CD14-positive monocyte (primary cell): ENCODE results near the gene TLR10. TPM values are rescaled to one million over a fixed set of nuclear protein-coding genes. Genes with fewer than 3 reads are reported as not detected.

Source experiments
- DNase-seq, 3 donors: peaks; one replicate each; pipeline ENCODE4 v3.0.0-alpha.2; 2011 to 2022
- H2AFZ ChIP-seq: 2 replicates; pipeline ENCODE4 v1.6.0; 2012; ENCODE audit warnings: mild to moderate bottlenecking, low read depth, low read length, inconsistent platforms; ENCODE audit not compliant: insufficient read depth, poor library complexity, severe bottlenecking
- H3K27ac ChIP-seq, 2 donors: 1 replicate in 1 of 2; 2 replicates in 1 of 2; pipeline ENCODE4 v1.5.1; 2012 to 2013; ENCODE audit warnings: low read length in 2 of 2, control low read depth in 1 of 2, inconsistent platforms in 1 of 2, low read depth in 1 of 2, mild to moderate bottlenecking in 1 of 2
- H3K27me3 ChIP-seq, 2 donors: one replicate each; pipeline versions ENCODE4 v1.6.0 to v1.6.1; 2011 to 2013; ENCODE audit warnings: low read length in 2 of 2; ENCODE audit not compliant: control insufficient read depth in 2 of 2, insufficient read depth in 2 of 2
- H3K36me3 ChIP-seq, 2 donors: replicated peaks in 1 of 2; 1 replicate in 1 of 2; 2 replicates in 1 of 2; pipeline versions ENCODE4 v1.5.1 to v1.6.1; 2012 to 2013; ENCODE audit warnings: low read length in 2 of 2, control low read depth in 1 of 2, inconsistent platforms in 1 of 2, mild to moderate bottlenecking in 1 of 2; ENCODE audit not compliant: insufficient read depth in 2 of 2, control insufficient read depth in 1 of 2
- H3K4me1 ChIP-seq, 2 donors: 1 replicate in 1 of 2; 2 replicates in 1 of 2; pipeline versions ENCODE4 v1.5.1 to v1.6.1; 2012 to 2013; ENCODE audit warnings: low read length in 2 of 2, control low read depth in 1 of 2, inconsistent platforms in 1 of 2, mild to moderate bottlenecking in 1 of 2, moderate library complexity in 1 of 2; ENCODE audit not compliant: insufficient read depth in 2 of 2, control insufficient read depth in 1 of 2
- H3K4me2 ChIP-seq: replicated peaks from 2 replicates; pipeline ENCODE3; 2012; ENCODE audit warnings: low read length, moderate library complexity, mild to moderate bottlenecking; ENCODE audit not compliant: poor library complexity, severe bottlenecking; ENCODE audit errors: extremely low read depth
- H3K4me3 ChIP-seq, 3 experiments: fragments of 200-600 bp in 1 of 3; sonication (generic) in 1 of 3; replicated peaks in 1 of 3; 1 replicate in 2 of 3; 2 replicates in 1 of 3; pipeline ENCODE4 v1.5.1; 2011 to 2013; ENCODE audit warnings: low read length in 3 of 3, mild to moderate bottlenecking in 3 of 3, control low read depth in 2 of 3, low read depth in 2 of 3, inconsistent platforms in 1 of 3, moderate library complexity in 1 of 3
- H3K79me2 ChIP-seq: 2 replicates; pipeline ENCODE4 v1.6.0; 2012; ENCODE audit warnings: mild to moderate bottlenecking, control low read depth, inconsistent platforms, low read length, moderate library complexity; ENCODE audit not compliant: insufficient read depth
- H3K9ac ChIP-seq: 2 replicates; pipeline ENCODE4 v1.6.0; 2017; ENCODE audit warnings: low read length, mild to moderate bottlenecking; ENCODE audit not compliant: insufficient read depth, poor library complexity, severe bottlenecking
- H3K9me3 ChIP-seq, 2 donors: replicated peaks in 1 of 2; 1 replicate in 1 of 2; 2 replicates in 1 of 2; pipeline versions ENCODE4 v1.5.1 to v1.6.1; 2012 to 2013; ENCODE audit warnings: low read length in 2 of 2, control low read depth in 1 of 2; ENCODE audit not compliant: control insufficient read depth in 1 of 2, insufficient read depth in 1 of 2
- H4K20me1 ChIP-seq: 2 replicates; pipeline ENCODE4 v1.6.0; 2012; ENCODE audit warnings: mild to moderate bottlenecking, low read length, control low read depth, moderate library complexity; ENCODE audit not compliant: insufficient read depth
- H3K27ac Mint-ChIP-seq, 7 donors: one replicate each; pipeline ENCODE4 v1.8.0; 2020; ENCODE audit warnings: mild to moderate bottlenecking in 7 of 7, mixed read lengths in 7 of 7, moderate library complexity in 6 of 7, inconsistent platforms in 2 of 7
- H3K27me3 Mint-ChIP-seq, 3 donors: one replicate each; pipeline ENCODE4 v1.8.0; 2021 to 2022; ENCODE audit warnings: low read depth in 3 of 3, mild to moderate bottlenecking in 3 of 3, mixed read lengths in 3 of 3, moderate library complexity in 3 of 3, inconsistent platforms in 1 of 3
- H3K36me3 Mint-ChIP-seq, 2 donors: one replicate each; pipeline ENCODE4 v1.8.0; 2020; ENCODE audit warnings: mixed read lengths in 2 of 2, inconsistent platforms in 1 of 2, mild to moderate bottlenecking in 1 of 2
- H3K4me1 Mint-ChIP-seq: one replicate; pipeline ENCODE4 v1.8.0; 2020; ENCODE audit warnings: mild to moderate bottlenecking, mixed read lengths
- H3K4me3 Mint-ChIP-seq, 2 donors: one replicate each; pipeline ENCODE4 v1.8.0; 2020; ENCODE audit warnings: mild to moderate bottlenecking in 2 of 2, mixed read lengths in 2 of 2, moderate library complexity in 1 of 2
- H3K9me3 Mint-ChIP-seq, 7 donors: one replicate each; pipeline ENCODE4 v1.8.0; 2020 to 2022; ENCODE audit warnings: mixed read lengths in 7 of 7, mild to moderate bottlenecking in 6 of 7, moderate library complexity in 6 of 7, inconsistent platforms in 2 of 7
- CTCF ChIP-seq: fragments of 200-600 bp; IDR thresholded peaks from one replicate; pipeline ENCODE4 v1.8.0; 2022; ENCODE audit warnings: antibody characterized with exemption, mild to moderate bottlenecking
- WGBS: methylation state at CpG from one replicate; pipeline ENCODE4 v1.1.5; 2013; ENCODE audit warnings: missing lambda C conversion rate; ENCODE audit not compliant: insufficient coverage; 5-methylcytosine and 5-hydroxymethylcytosine counted together
- intact Hi-C, 2 donors: fragments of 100-400 bp; cut with micrococcal nuclease; formaldehyde crosslinking; loops; one replicate each; pipeline versions ENCODE4 v1.15.0 to v1.15.1; 2023
- polyA plus RNA-seq, 3 donors: library from polyadenylated mRNA; depleted of rRNA in 1 of 3; unstranded in 2 of 3; stranded (reverse) in 1 of 3; fragments of 300-500 nt in 2 of 3; fragments of >200 nt in 1 of 3; fragmentation: Illumina TruSeq in 2 of 3; gene quantifications; 1 replicate in 2 of 3; 2 replicates in 1 of 3; pipeline ENCODE4 v1.2.3, GENCODE V29; 2012 to 2021

The TLR10 gene
- polyA plus RNA-seq, 3 donors, result 1.1 to 1.2 (median 1.1) TPM

GRCh38 chr4:38818441-38818976 lies 35.7 kb upstream of the TLR10 start:
- Mint-ChIP-seq H3K4me1 (peaks cover 59% of the 10 kb centered on the region), H3K4me3 (no peak overlapping the region)
- no CpG with 5 or more reads among the region's 5 CpGs for WGBS

More at GRCh38 chr4:38818441-38818976, 35.7 kb upstream of the TLR10 start:
- Histone ChIP-seq H3K27ac (peak overlapping the region in 1 of 2 donors; percentile 35), H3K9ac (no peak overlapping the region), H3K36me3 (peaks cover 3 to 11% of the 10 kb centered on the region in 2 donors), H3K4me2 (no peak overlapping the region), H3K27me3 (no peaks in the 10 kb centered on the region), H3K79me2 (no peaks in the 10 kb centered on the region), H2AFZ (no peak overlapping the region), H3K4me3 (no peak overlapping the region), H3K4me1 (peaks cover 41 to 54% of the 10 kb centered on the region in 2 donors), H4K20me1 (no peaks in the 10 kb centered on the region), H3K9me3 (peaks cover 10% of the 10 kb centered on the region in 2 donors)
- H3K9me3 Mint-ChIP-seq, result peaks cover 8 to 13% (median 9%) of the 10 kb centered on the region in 7 donors
- TF ChIP-seq CTCF, result no peak
- peaks cover 0 to 2% (median 0%) of the 10 kb centered on the region in 3 donors for H3K27me3 Mint-ChIP-seq
- peak overlapping the region in 6 of 7 donors; percentile 14 to 73 (median 44) for H3K27ac Mint-ChIP-seq
- peaks cover 14 to 20% of the 10 kb centered on the region in 2 donors for H3K36me3 Mint-ChIP-seq
- intact Hi-C loops, result no loop called here
- peak in 1 of 3 donors; percentile 8 for DNase-seq
